ENCODE data around the gene VWF. TPM values are rescaled to one million over a fixed set of nuclear protein-coding genes. Genes with fewer than 3 reads are reported as not detected.

VWF gene
- total and polyA plus RNA-seq, 9 donors = 37.9 to 278 (median 107) TPM

- no peak for DNase-seq
- Histone ChIP-seq H3K27ac (no peak overlapping the region), H3K36me3 (no peaks in the 10 kb centered on the region), H3K4me3 (no peak overlapping the region), H3K4me1 (ENCODE audit: insufficient read depth) (no peaks in the 10 kb centered on the region), H3K9me3 (no peaks in the 10 kb centered on the region), H3K27me3 (no peaks in the 10 kb centered on the region)
- 59 to 85% (median 84%) methylated on average over 3 of the region's 3 CpGs for WGBS, 3 donors
- TF ChIP-seq, protein P1, sequence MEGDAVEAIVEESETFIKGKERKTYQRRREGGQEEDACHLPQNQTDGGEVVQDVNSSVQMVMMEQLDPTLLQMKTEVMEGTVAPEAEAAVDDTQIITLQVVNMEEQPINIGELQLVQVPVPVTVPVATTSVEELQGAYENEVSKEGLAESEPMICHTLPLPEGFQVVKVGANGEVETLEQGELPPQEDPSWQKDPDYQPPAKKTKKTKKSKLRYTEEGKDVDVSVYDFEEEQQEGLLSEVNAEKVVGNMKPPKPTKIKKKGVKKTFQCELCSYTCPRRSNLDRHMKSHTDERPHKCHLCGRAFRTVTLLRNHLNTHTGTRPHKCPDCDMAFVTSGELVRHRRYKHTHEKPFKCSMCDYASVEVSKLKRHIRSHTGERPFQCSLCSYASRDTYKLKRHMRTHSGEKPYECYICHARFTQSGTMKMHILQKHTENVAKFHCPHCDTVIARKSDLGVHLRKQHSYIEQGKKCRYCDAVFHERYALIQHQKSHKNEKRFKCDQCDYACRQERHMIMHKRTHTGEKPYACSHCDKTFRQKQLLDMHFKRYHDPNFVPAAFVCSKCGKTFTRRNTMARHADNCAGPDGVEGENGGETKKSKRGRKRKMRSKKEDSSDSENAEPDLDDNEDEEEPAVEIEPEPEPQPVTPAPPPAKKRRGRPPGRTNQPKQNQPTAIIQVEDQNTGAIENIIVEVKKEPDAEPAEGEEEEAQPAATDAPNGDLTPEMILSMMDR (IDR thresholded peaks at IDR 0.05) = no peak
- TF ChIP-seq EP300 (IDR thresholded peaks at IDR 0.05) (no peak), POLR2A (IDR thresholded peaks at IDR 0.05) (no peak)
- intact Hi-C loops (cut with DNase I) = no loop called here
Measured at GRCh38 chr12:5948696-5949095, 175.8 kb downstream of the VWF start.

GRCh38 chr12:5947006-5947405, 177.5 kb downstream of the VWF start:
- Histone ChIP-seq H3K27me3 (no peaks in the 10 kb centered on the region), H3K9me3 (no peaks in the 10 kb centered on the region), H3K27ac (no peak overlapping the region), H3K4me3 (no peak overlapping the region), H3K4me1 (ENCODE audit: insufficient read depth) (no peaks in the 10 kb centered on the region), H3K36me3 (no peaks in the 10 kb centered on the region)
- TF ChIP-seq POLR2A (IDR thresholded peaks at IDR 0.05) (no peak), EP300 (IDR thresholded peaks at IDR 0.05) (no peak)
- TF ChIP-seq, protein P1 (IDR thresholded peaks at IDR 0.05) = no peak
- intact Hi-C loops (cut with DNase I) = no loop called here
- DNase-seq = no peak
- 48 to 77% (median 68%) methylated on average over 1 of the region's 1 CpG for WGBS, 3 donors

GRCh38 chr12:5946388-5946787, 178.1 kb downstream of the VWF start:
- Histone ChIP-seq H3K9me3 (no peaks in the 10 kb centered on the region), H3K4me3 (no peak overlapping the region), H3K4me1 (ENCODE audit: insufficient read depth) (no peaks in the 10 kb centered on the region), H3K36me3 (no peaks in the 10 kb centered on the region), H3K27ac (no peak overlapping the region), H3K27me3 (no peaks in the 10 kb centered on the region)
- 71 to 81% (median 75%) methylated on average over 2 of the region's 2 CpGs for WGBS, 3 donors
- DNase-seq = no peak
- TF ChIP-seq, protein P1 (IDR thresholded peaks at IDR 0.05) = no peak
- no peak for TF ChIP-seq POLR2A (IDR thresholded peaks at IDR 0.05)
- intact Hi-C loops (cut with DNase I) = no loop called here

DNA sequence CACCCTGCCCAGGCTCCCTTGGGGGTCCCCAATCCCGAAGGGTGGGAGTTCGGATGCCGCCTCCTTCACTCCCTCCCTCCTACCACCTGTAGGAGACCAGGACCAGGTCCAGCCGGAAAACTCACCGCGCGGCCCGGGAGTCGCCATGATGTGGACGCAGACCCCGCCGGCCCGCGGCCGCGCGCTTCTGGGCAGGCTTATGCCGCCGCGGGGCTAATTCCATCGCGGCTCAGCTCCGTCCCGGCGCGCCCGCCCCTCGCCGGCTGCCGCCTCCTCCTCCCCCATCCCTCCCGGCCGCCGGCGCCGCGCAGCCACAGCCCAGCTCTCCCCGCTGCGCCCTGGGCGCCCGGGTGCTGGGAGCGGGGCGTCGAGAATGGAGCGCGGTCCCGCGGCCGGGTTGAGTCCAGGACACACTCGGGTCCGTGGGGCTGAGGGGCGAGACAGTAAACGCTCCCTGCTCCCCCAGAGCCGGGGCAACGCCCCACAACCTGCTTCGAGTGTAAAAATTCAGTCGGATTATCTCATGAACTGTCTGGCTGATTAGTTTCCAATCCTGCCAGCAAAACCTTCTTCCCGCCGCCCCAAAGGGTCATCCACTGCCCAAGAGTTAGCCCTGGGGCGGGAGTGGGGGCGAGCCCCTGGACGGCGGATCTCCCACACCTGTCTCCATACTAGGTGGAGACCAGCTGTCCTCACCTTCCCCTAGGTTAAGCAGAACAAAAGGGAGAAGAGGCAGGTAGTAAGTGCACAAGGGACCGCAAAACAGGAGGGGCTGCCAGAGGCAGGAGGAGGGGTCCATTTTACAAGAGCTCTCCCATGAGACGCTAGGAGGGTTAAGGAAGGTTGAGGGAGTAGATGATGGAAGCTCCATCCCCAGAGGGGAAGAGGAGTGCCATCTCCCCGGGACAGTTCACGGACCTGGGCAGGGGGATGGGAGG, 179.1 kb downstream of the VWF start, which contains the start of gene ANO2:
Gene ANO2 (minus strand): TSS at position 189 of the 938 bp plus-strand sequence. CDS start 42 bp downstream, at position 147.
- Histone ChIP-seq H3K4me1 (ENCODE audit: insufficient read depth) (no peaks in the 10 kb centered on the region), H3K27me3 (no peaks in the 10 kb centered on the region), H3K9me3 (no peaks in the 10 kb centered on the region), H3K27ac (no peak within 1 kb of the TSS), H3K4me3 (no peak within 1 kb of the TSS), H3K36me3 (no peaks in the 10 kb centered on the region)
- TF ChIP-seq, protein P1 (IDR thresholded peaks at IDR 0.05) = no peak
- TF ChIP-seq POLR2A (IDR thresholded peaks at IDR 0.05) (no peak), EP300 (IDR thresholded peaks at IDR 0.05) (no peak)
- no peak for DNase-seq
- WGBS, 3 donors = 4 to 7% (median 7%) methylated on average over 48 to 66 of the region's 66 CpGs
- intact Hi-C loops (cut with DNase I) = no loop called here
